Measurements from ENCODE around the gene DCP1B. TPM values are rescaled to one million over a fixed set of nuclear protein-coding genes. Genes with fewer than 3 reads are reported as not detected.

The DCP1B gene
- total RNA-seq, 1 donor from 2014 or later: 17.4 TPM

GRCh38 chr12:1915082-1915968 lies 88.9 kb downstream of the DCP1B start:
- H3K36me3 ChIP-seq: no peaks in the 10 kb centered on the region
- H3K27ac ChIP-seq: no peak overlapping the region
- no peaks in the 10 kb centered on the region for H3K4me1 ChIP-seq
- peak; percentile 70 to 77 for DNase-seq (ENCODE audit: extremely low spot score in 2 of 2)
- TF ChIP-seq, protein P1, sequence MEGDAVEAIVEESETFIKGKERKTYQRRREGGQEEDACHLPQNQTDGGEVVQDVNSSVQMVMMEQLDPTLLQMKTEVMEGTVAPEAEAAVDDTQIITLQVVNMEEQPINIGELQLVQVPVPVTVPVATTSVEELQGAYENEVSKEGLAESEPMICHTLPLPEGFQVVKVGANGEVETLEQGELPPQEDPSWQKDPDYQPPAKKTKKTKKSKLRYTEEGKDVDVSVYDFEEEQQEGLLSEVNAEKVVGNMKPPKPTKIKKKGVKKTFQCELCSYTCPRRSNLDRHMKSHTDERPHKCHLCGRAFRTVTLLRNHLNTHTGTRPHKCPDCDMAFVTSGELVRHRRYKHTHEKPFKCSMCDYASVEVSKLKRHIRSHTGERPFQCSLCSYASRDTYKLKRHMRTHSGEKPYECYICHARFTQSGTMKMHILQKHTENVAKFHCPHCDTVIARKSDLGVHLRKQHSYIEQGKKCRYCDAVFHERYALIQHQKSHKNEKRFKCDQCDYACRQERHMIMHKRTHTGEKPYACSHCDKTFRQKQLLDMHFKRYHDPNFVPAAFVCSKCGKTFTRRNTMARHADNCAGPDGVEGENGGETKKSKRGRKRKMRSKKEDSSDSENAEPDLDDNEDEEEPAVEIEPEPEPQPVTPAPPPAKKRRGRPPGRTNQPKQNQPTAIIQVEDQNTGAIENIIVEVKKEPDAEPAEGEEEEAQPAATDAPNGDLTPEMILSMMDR (IDR thresholded peaks at IDR 0.05): no peak
- no peak for TF ChIP-seq POLR2A (IDR thresholded peaks at IDR 0.05)
- TF ChIP-seq POLR2AphosphoS5 (IDR thresholded peaks at IDR 0.05; ENCODE audit: insufficient read depth in 1 of 2, low read depth in 1 of 2): no peak
- H3K4me3 ChIP-seq: no peak overlapping the region
- no peaks in the 10 kb centered on the region for H3K27me3 ChIP-seq
- no peaks in the 10 kb centered on the region for H3K9me3 ChIP-seq
- intact Hi-C loops (cut with DNase I): no loop called here

DNA sequence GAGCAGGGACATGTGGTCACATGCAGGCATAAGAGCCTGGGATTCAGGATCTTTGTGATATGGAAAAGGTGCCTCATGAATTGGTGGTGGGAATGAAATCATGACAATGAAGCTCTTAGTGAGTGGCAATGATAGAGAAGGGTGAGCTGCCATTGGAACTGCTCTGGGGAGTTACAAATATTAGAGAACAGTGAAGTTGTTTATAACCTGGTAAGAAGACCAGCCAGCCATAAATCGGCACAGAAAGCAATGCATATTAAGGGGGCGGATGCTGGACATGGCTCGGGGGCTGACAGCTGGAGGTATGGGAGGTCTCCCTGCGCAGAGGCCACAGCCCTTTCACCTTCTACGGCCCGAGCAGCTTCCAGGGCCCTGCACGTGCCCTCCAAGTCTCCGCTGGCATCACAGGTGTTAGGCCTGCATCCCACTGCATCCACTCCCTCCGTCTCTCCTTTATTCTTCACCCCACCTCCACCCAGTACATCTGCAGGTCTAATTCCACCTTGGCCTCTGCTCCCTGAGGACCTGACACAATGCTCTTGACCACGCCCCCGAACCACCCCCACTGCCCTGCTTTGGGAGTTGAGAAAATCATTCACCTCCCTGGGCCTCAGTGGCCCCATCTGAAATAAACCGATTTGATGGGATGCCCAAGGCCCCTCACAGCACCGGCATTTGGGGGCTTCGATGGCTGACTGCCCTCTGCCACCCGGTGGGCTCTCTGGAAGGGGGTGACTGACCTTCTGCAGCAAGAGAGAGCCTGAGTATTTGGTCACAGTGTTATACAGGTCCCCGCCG lies 89.9 kb downstream of the DCP1B start:
- H3K4me1 ChIP-seq: no peaks in the 10 kb centered on the region
- intact Hi-C loops (cut with DNase I): no loop called here

GRCh38 chr12:1913377-1914113 lies 90.7 kb downstream of the DCP1B start:
- no peaks in the 10 kb centered on the region for H3K27me3 ChIP-seq
- H3K9me3 ChIP-seq: no peaks in the 10 kb centered on the region
- intact Hi-C loops (cut with DNase I): no loop called here
- peak; percentile 70 to 74 for DNase-seq (ENCODE audit: extremely low spot score in 2 of 2)
- H3K27ac ChIP-seq: no peak overlapping the region
- no peaks in the 10 kb centered on the region for H3K36me3 ChIP-seq
- no peaks in the 10 kb centered on the region for H3K4me1 ChIP-seq
- H3K4me3 ChIP-seq: no peak overlapping the region
- no peak for TF ChIP-seq POLR2A (IDR thresholded peaks at IDR 0.05)
- TF ChIP-seq POLR2AphosphoS5 (IDR thresholded peaks at IDR 0.05; ENCODE audit: insufficient read depth in 1 of 2, low read depth in 1 of 2): no peak
- TF ChIP-seq, protein P1 (IDR thresholded peaks at IDR 0.05): no peak

More for the DNA sequence above, 89.9 kb downstream of the DCP1B start:
- TF ChIP-seq, protein P1 (IDR thresholded peaks at IDR 0.05): no peak
- TF ChIP-seq POLR2A (IDR thresholded peaks at IDR 0.05) (no peak), POLR2AphosphoS5 (IDR thresholded peaks at IDR 0.05; ENCODE audit: insufficient read depth in 1 of 2, low read depth in 1 of 2) (no peak)
- no peaks in the 10 kb centered on the region for H3K36me3 ChIP-seq
- H3K27ac ChIP-seq: no peak overlapping the region
- H3K27me3 ChIP-seq: no peaks in the 10 kb centered on the region
- DNase-seq (ENCODE audit: extremely low spot score in 2 of 2): peak in 1 of 2 donors; percentile 74
- H3K4me3 ChIP-seq: no peak overlapping the region
- H3K9me3 ChIP-seq: no peaks in the 10 kb centered on the region

- DNase-seq (ENCODE audit: extremely low spot score in 2 of 2): no peak
Measured at GRCh38 chr12:1912580-1913376, 91.5 kb downstream of the DCP1B start.

More at GRCh38 chr12:1912580-1913376, 91.5 kb downstream of the DCP1B start:
- Histone ChIP-seq H3K4me1 (no peaks in the 10 kb centered on the region), H3K27me3 (no peaks in the 10 kb centered on the region), H3K36me3 (no peaks in the 10 kb centered on the region), H3K4me3 (no peak overlapping the region), H3K27ac (no peak overlapping the region), H3K9me3 (no peaks in the 10 kb centered on the region)
- TF ChIP-seq POLR2A (IDR thresholded peaks at IDR 0.05): no peak
- no peak for TF ChIP-seq POLR2AphosphoS5 (IDR thresholded peaks at IDR 0.05; ENCODE audit: insufficient read depth in 1 of 2, low read depth in 1 of 2)
- TF ChIP-seq, protein P1 (IDR thresholded peaks at IDR 0.05): no peak
- intact Hi-C loops (cut with DNase I): no loop called here
